ENCODE data around the gene DNMBP. TPM values are rescaled to one million over a fixed set of nuclear protein-coding genes. Genes with fewer than 3 reads are reported as not detected.
A peak's percentile ranks its signal among the peaks of the same experiment; 100 is the strongest.

DNMBP gene
- total and polyA plus RNA-seq, 11 donors, result 3.9 to 11.5 (median 6.6) TPM

- ATAC-seq (peak; percentile 78 to 93 (median 91)), DNase-seq (peak; percentile 54 to 81 (median 74))
- intact Hi-C loops (cut with DNase I), result loop anchor here in 7 of 10 donors (2.0 to 10.0 kb wide), 4 partner anchors 33 to 69 kb away; partner anchors contain the start of gene DNMBP (in 3 of the 7)
- Histone ChIP-seq H3K36me3 (no peaks in the 10 kb centered on the region), H3K27ac (peak overlapping the region; percentile 9 to 87 (median 70)), H3K4me3 (no peak overlapping the region), H3K27me3 (no peaks in the 10 kb centered on the region), H3K4me1 (peaks cover 0 to 38% (median 23%) of the 10 kb centered on the region in 12 donors), H3K9me3 (no peaks in the 10 kb centered on the region)
- TF ChIP-seq POLR2A (IDR thresholded peaks at IDR 0.05), result no peak
- no peak for TF ChIP-seq CTCF (IDR thresholded peaks at IDR 0.05)
- WGBS, 4 donors, result 32 to 58% (median 47%) methylated on average over 3 of the region's 3 CpGs
Observed at GRCh38 chr10:100043796-100044195, 34.0 kb upstream of the DNMBP start.

GRCh38 chr10:100043344-100043743, 33.6 kb upstream of the DNMBP start:
- no peak for TF ChIP-seq POLR2A (IDR thresholded peaks at IDR 0.05)
- no peak for TF ChIP-seq CTCF (IDR thresholded peaks at IDR 0.05)
- Histone ChIP-seq H3K4me1 (peaks cover 0 to 42% (median 23%) of the 10 kb centered on the region in 12 donors), H3K9me3 (no peaks in the 10 kb centered on the region), H3K36me3 (no peaks in the 10 kb centered on the region), H3K4me3 (no peak overlapping the region), H3K27me3 (no peaks in the 10 kb centered on the region), H3K27ac (peak overlapping the region; percentile 9 to 87 (median 70))
- DNase-seq (no peak), ATAC-seq (no peak)
- intact Hi-C loops (cut with DNase I), result loop anchor here in 6 of 10 donors (5.0 to 10.0 kb wide), 2 partner anchors 36 to 69 kb away; partner anchors contain the start of gene DNMBP (in 2 of the 6)
- WGBS, 4 donors, result 82 to 94% (median 87%) methylated on average over 2 of the region's 2 CpGs

- no peaks in the 10 kb centered on the region for H3K9me3 ChIP-seq
- ATAC-seq, result no peak
- no peaks in the 10 kb centered on the region for H3K27me3 ChIP-seq
- intact Hi-C loops (cut with DNase I), result loop anchor here in 6 of 10 donors (5.0 to 10.0 kb wide), 2 partner anchors 34 to 67 kb away; partner anchors contain the start of gene DNMBP (in 2 of the 6)
- H3K4me3 ChIP-seq, result no peak overlapping the region
- TF ChIP-seq CTCF (IDR thresholded peaks at IDR 0.05) (no peak), POLR2A (IDR thresholded peaks at IDR 0.05) (no peak)
- no peak overlapping the region for H3K27ac ChIP-seq
- peak in 1 of 5 donors; percentile 27 for DNase-seq
- WGBS, 4 donors, result 67 to 75% (median 72%) methylated on average over 2 of the region's 2 CpGs
- H3K4me1 ChIP-seq, result peaks cover 0 to 46% (median 26%) of the 10 kb centered on the region in 12 donors
- H3K36me3 ChIP-seq, result no peaks in the 10 kb centered on the region
Observed at GRCh38 chr10:100041306-100042002, 31.7 kb upstream of the DNMBP start.

GRCh38 chr10:100038561-100039071, 28.9 kb upstream of the DNMBP start:
- 17 to 45% (median 30%) methylated on average over 1 of the region's 1 CpG for WGBS, 4 donors
- intact Hi-C loops (cut with DNase I), result no loop called here

More at GRCh38 chr10:100038561-100039071, 28.9 kb upstream of the DNMBP start:
- ATAC-seq (peak; percentile 42 to 91 (median 74)), DNase-seq (peak in 4 of 5 donors; percentile 28 to 40 (median 34))
- H3K27me3 ChIP-seq, result no peaks in the 10 kb centered on the region
- no peaks in the 10 kb centered on the region for H3K9me3 ChIP-seq
- TF ChIP-seq POLR2A (IDR thresholded peaks at IDR 0.05) (no peak), CTCF (IDR thresholded peaks at IDR 0.05) (no peak)
- peak overlapping the region in 9 of 12 donors; percentile 35 to 69 (median 54) for H3K27ac ChIP-seq
- H3K4me1 ChIP-seq, result peaks cover 0 to 19% (median 4%) of the 10 kb centered on the region in 12 donors
- H3K36me3 ChIP-seq, result no peaks in the 10 kb centered on the region
- no peak overlapping the region for H3K4me3 ChIP-seq
